B cell (primary cell): ENCODE results near the gene RAP1A. TPM values are rescaled to one million over a fixed set of nuclear protein-coding genes. Genes with fewer than 3 reads are reported as not detected.

Source experiments
- ATAC-seq: fragments of 200-7000 bp; cut with Tn5 transposase; one replicate; pipeline ENCODE4 v1.10.0; 2021; ENCODE audit warnings: low read depth, mild to moderate bottlenecking, moderate number of reproducible peaks, moderate library complexity
- CTCF ChIA-PET: fragments of 350-600 bp; sonication (Branson Sonifier 250); formaldehyde crosslinking; loops from one replicate; lab custom pipeline; 2021; ENCODE audit warnings: antibody characterized with exemption, inconsistent platforms; lab: Charles Lee
- POLR2A ChIA-PET: fragments of 350-600 bp; sonication (Branson Sonifier 250); formaldehyde crosslinking; loops from one replicate; lab custom pipeline; 2021; ENCODE audit warnings: antibody characterized with exemption; lab: Charles Lee
- DNase-seq: peaks from one replicate; pipeline ENCODE4 v3.0.0; 2013
- H2AFZ ChIP-seq: 2 replicates; pipeline ENCODE4 v1.6.1; 2012; ENCODE audit warnings: mild to moderate bottlenecking, low read depth, low read length; ENCODE audit not compliant: insufficient read depth, poor library complexity, severe bottlenecking
- H3K27ac ChIP-seq, 2 donors: 1 replicate in 1 of 2; 2 replicates in 1 of 2; pipeline ENCODE4 v1.5.1; 2012 to 2013; ENCODE audit warnings: low read length in 2 of 2, mild to moderate bottlenecking in 2 of 2, moderate library complexity in 1 of 2
- H3K27me3 ChIP-seq, 4 experiments: fragments of 200-600 bp in 1 of 4; sonication (generic) in 1 of 4; replicated peaks in 1 of 4; 1 replicate in 2 of 4; 2 replicates in 2 of 4; pipeline versions ENCODE4 v1.6.1 to v1.7.0; 2013 to 2016; ENCODE audit warnings: low read length in 3 of 4, mild to moderate bottlenecking in 2 of 4, mixed read lengths in 1 of 4, moderate library complexity in 1 of 4; ENCODE audit not compliant: insufficient read depth in 4 of 4, control insufficient read depth in 3 of 4; ENCODE audit errors: control extremely low read depth in 1 of 4
- H3K36me3 ChIP-seq, 2 experiments: replicated peaks in 1 of 2; 1 replicate in 1 of 2; 2 replicates in 1 of 2; pipeline versions ENCODE4 v1.6.1 to v1.7.1; 2013; ENCODE audit warnings: low read length in 1 of 2; ENCODE audit not compliant: insufficient read depth in 2 of 2, control insufficient read depth in 1 of 2; ENCODE audit errors: control extremely low read depth in 1 of 2, extremely low read depth in 1 of 2
- H3K4me1 ChIP-seq, 2 donors: fragments of 200-600 bp in 1 of 2; sonication (generic) in 1 of 2; 1 replicate in 1 of 2; 2 replicates in 1 of 2; pipeline versions ENCODE4 v1.5.1 to v1.6.1; 2013 to 2017; ENCODE audit warnings: low read length in 2 of 2; ENCODE audit not compliant: control insufficient read depth in 2 of 2, insufficient read depth in 2 of 2
- H3K4me2 ChIP-seq: replicated peaks from 2 replicates; pipeline ENCODE3; 2012; ENCODE audit warnings: mild to moderate bottlenecking, low read depth, low read length; ENCODE audit not compliant: poor library complexity, severe bottlenecking
- H3K4me3 ChIP-seq, 5 experiments: fragments of 200-600 bp in 1 of 5; sonication (generic) in 1 of 5; 1 replicate in 3 of 5; 2 replicates in 2 of 5; pipeline versions ENCODE4 v1.5.1 to v1.7.0; 2011 to 2016; ENCODE audit warnings: low read length in 4 of 5, mild to moderate bottlenecking in 4 of 5, low read depth in 2 of 5, control low read depth in 1 of 5, moderate library complexity in 1 of 5; ENCODE audit not compliant: insufficient read depth in 1 of 5; ENCODE audit errors: control extremely low read depth in 1 of 5, extremely low read depth in 1 of 5
- H3K79me2 ChIP-seq: fragments of 200-600 bp; sonication (generic); one replicate; pipeline ENCODE4 v1.6.0; 2016; ENCODE audit warnings: low read length; ENCODE audit not compliant: control insufficient read depth, insufficient read depth
- H3K9ac ChIP-seq: fragments of 200-600 bp; sonication (generic); 2 replicates; pipeline ENCODE4 v1.6.1; 2017; ENCODE audit warnings: mild to moderate bottlenecking, low read length, moderate library complexity
- H3K9me3 ChIP-seq, 3 donors: one replicate each; pipeline versions ENCODE4 v1.6.1 to v1.7.1; 2013; ENCODE audit warnings: low read length in 2 of 3; ENCODE audit not compliant: control insufficient read depth in 2 of 3, insufficient read depth in 1 of 3; ENCODE audit errors: control extremely low read depth in 1 of 3
- H4K20me1 ChIP-seq: 2 replicates; pipeline ENCODE4 v1.6.0; 2012; ENCODE audit warnings: mild to moderate bottlenecking, low read length; ENCODE audit not compliant: insufficient read depth, control insufficient read depth, poor library complexity, severe bottlenecking
- H3K27ac Mint-ChIP-seq: one replicate; pipeline ENCODE4 v1.8.0; 2021; ENCODE audit warnings: mixed read lengths
- H3K27me3 Mint-ChIP-seq: one replicate; pipeline ENCODE4 v1.8.0; 2021; ENCODE audit warnings: mixed read lengths
- H3K4me1 Mint-ChIP-seq: one replicate; pipeline ENCODE4 v1.8.0; 2021; ENCODE audit warnings: mixed read lengths
- H3K4me3 Mint-ChIP-seq: one replicate; pipeline ENCODE4 v1.8.0; 2021; ENCODE audit warnings: mixed read lengths
- H3K9me3 Mint-ChIP-seq: one replicate; pipeline ENCODE4 v1.8.0; 2022; ENCODE audit warnings: mixed read lengths; ENCODE audit not compliant: insufficient read depth
- CTCF ChIP-seq: fragments of 200-600 bp; IDR thresholded peaks from one replicate; pipeline ENCODE4 v1.8.0; 2022; ENCODE audit warnings: antibody characterized with exemption, mild to moderate bottlenecking
- EZH2 ChIP-seq: IDR thresholded peaks from 2 replicates; pipeline ENCODE4 v1.6.1; 2012; ENCODE audit warnings: borderline replicate concordance, low read depth, mild to moderate bottlenecking, moderate library complexity, low read length; ENCODE audit not compliant: insufficient read depth, poor library complexity, severe bottlenecking
- WGBS: methylation state at CpG from one replicate; pipeline ENCODE4 v1.1.5; 2013; ENCODE audit warnings: missing lambda C conversion rate; ENCODE audit not compliant: insufficient coverage; 5-methylcytosine and 5-hydroxymethylcytosine counted together
- intact Hi-C: fragments of 100-400 bp; cut with micrococcal nuclease; formaldehyde crosslinking; loops from one replicate; pipeline ENCODE4 v1.10.0; 2022
- polyA plus RNA-seq: library from polyadenylated mRNA; depleted of rRNA; stranded (reverse); fragments of >200 nt; gene quantifications from 2 replicates; pipeline ENCODE4 v1.2.3, GENCODE V29; 2012
- total RNA-seq, 2 donors: library from RNA; stranded (reverse); fragments of 120-200 nt in 1 of 2; gene quantifications; 1 replicate in 1 of 2; 2 replicates in 1 of 2; pipeline versions ENCODE4 v1.2.3 to v1.2.4, GENCODE V29; 2013 to 2022

The RAP1A gene
- total and polyA plus RNA-seq, 2 donors (not counting 1 experiment from before 2014, with no cell fraction given): 32.6 to 75.3 TPM

GRCh38 chr1:111756124-111756513 lies 136.5 kb downstream of the RAP1A start:
- CTCF ChIA-PET: interaction anchor here (0.7 to 8.1 kb wide), 14 partner anchors 9 to 308 kb away, joined by 3 to 102 read pairs (median 3); no protein-coding TSS in a partner anchor
- no peaks in the 10 kb centered on the region for H3K27me3 Mint-ChIP-seq
- H3K27ac ChIP-seq: peak overlapping the region; percentile 91 to 96

More at GRCh38 chr1:111756124-111756513, 136.5 kb downstream of the RAP1A start:
- DNase-seq: no peak
- Histone ChIP-seq H3K4me2 (peak overlapping the region; percentile 80), H3K4me1 (peaks cover 14 to 16% of the 10 kb centered on the region in 2 donors), H3K27me3 (no peaks in the 10 kb centered on the region), H3K4me3 (peak overlapping the region; percentile 62 to 93 (median 72)), H3K9me3 (no peaks in the 10 kb centered on the region), H3K9ac (peak overlapping the region; percentile 78), H3K36me3 (peaks cover 2 to 33% of the 10 kb centered on the region in 2 experiments), H2AFZ (peak overlapping the region; percentile 84), H4K20me1 (peaks cover 6% of the 10 kb centered on the region), H3K79me2 (peaks cover 37% of the 10 kb centered on the region)
- POLR2A ChIA-PET: interaction anchor here (0.5 to 2.1 kb wide), 7 partner anchors 17 to 866 kb away, joined by 3 to 18 read pairs (median 4); partner anchors contain the start of gene INKA2
- ATAC-seq: no peak
- no peak for TF ChIP-seq CTCF
- TF ChIP-seq EZH2: no peak
- H3K27ac Mint-ChIP-seq: peak overlapping the region; percentile 94
- 0% methylated on average over 30 of the region's 35 CpGs for WGBS
- peaks cover 31% of the 10 kb centered on the region for H3K4me1 Mint-ChIP-seq
- intact Hi-C loops: no loop called here
- H3K4me3 Mint-ChIP-seq: peak overlapping the region; percentile 88
- H3K9me3 Mint-ChIP-seq: no peaks in the 10 kb centered on the region
